SJSA1 (cell line): ENCODE data around the gene PAAF1. TPM values are rescaled to one million over a fixed set of nuclear protein-coding genes. Genes with fewer than 3 reads are reported as not detected.

Source experiments
- DNase-seq, 2 experiments: peaks; one replicate each; pipeline ENCODE4 v3.0.0-alpha.2; 2015 to 2020; ENCODE audit warnings: low spot score in 2 of 2, low read depth in 1 of 2
- H3K27ac ChIP-seq: fragments of 250-450 bp; sonication (Bioruptor Pico); 2 replicates; pipeline ENCODE4 v1.5.1; 2020; ENCODE audit warnings: mild to moderate bottlenecking, moderate library complexity
- H3K27me3 ChIP-seq: fragments of 250-450 bp; sonication (Bioruptor Pico); replicated peaks from 2 replicates; pipeline ENCODE4 v1.5.1; 2020; ENCODE audit warnings: mild to moderate bottlenecking, moderate library complexity
- H3K36me3 ChIP-seq: fragments of 250-450 bp; sonication (Bioruptor Pico); 2 replicates; pipeline ENCODE4 v1.5.1; 2020; ENCODE audit warnings: mild to moderate bottlenecking
- H3K4me1 ChIP-seq: fragments of 250-450 bp; sonication (Bioruptor Pico); replicated peaks from 2 replicates; pipeline ENCODE4 v1.6.1; 2021; ENCODE audit warnings: mild to moderate bottlenecking
- H3K4me3 ChIP-seq: fragments of 250-450 bp; sonication (Bioruptor Pico); 2 replicates; pipeline ENCODE4 v1.5.1; 2020; ENCODE audit warnings: mild to moderate bottlenecking
- H3K9me3 ChIP-seq: fragments of 250-450 bp; sonication (Bioruptor Pico); replicated peaks from 2 replicates; pipeline ENCODE4 v1.5.1; 2020; ENCODE audit warnings: mild to moderate bottlenecking
- total RNA-seq: library from RNA; depleted of rRNA; stranded (reverse); fragments of >200 nt; shearing (Covaris generic); gene quantifications from 2 replicates; pipeline ENCODE4 v1.2.3, GENCODE V29; 2014; rRNA removed

PAAF1 gene, protein sequence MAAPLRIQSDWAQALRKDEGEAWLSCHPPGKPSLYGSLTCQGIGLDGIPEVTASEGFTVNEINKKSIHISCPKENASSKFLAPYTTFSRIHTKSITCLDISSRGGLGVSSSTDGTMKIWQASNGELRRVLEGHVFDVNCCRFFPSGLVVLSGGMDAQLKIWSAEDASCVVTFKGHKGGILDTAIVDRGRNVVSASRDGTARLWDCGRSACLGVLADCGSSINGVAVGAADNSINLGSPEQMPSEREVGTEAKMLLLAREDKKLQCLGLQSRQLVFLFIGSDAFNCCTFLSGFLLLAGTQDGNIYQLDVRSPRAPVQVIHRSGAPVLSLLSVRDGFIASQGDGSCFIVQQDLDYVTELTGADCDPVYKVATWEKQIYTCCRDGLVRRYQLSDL
- 2.5 and 5.2 TPM in 2 replicates for total RNA-seq

DNA sequence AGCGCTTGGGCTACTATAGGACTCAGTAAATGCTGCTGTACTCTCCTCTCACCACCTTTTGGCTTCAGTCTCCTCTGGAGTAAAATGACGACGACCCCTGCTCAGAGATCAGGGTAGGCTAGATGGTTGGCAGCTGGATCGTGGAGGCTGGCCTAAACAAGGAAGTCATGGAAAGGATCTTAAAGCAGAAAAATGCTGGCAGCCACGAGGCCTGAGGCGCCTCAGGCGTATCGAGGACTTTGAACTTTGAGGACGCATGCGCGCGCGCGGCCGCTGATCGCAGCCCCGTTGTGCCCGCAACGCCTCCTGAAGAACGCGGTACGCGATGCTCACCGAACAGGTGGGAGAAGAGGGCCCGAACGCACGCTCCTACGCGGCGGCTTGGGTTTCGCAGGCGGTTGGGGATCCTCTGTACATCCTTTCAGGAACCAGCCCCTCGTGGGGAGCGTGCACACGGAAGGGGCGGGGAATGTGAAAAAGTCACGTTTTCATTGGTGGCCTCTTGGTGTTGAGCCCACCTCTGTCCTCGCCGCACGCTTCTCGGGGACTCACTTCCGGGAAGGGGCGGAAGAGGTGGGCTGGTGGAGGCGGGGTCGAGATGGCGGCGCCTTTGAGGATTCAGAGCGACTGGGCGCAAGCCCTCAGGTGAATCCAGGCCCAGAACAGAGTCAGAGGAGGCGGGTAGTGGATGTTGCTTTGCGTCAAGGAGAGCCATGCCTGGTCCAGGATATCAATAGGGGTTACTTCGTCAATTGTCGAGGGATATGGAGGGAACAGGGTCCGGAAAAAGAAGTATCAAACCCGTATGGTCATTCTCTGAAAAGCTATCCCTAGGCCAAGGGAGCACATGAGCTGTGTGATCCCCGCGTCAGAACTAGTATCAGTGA lies at the start of gene PAAF1, which contains the start of gene COA4:
Gene PAAF1, plus strand, starts transcription at position 576 of the 887 bp plus-strand sequence. Its CDS starts 23 bp downstream, at position 599.
Gene COA4, minus strand, starts transcription at position 423 of the 887 bp plus-strand sequence. CDS start 3,468 bp downstream, outside the sequence.
- DNase-seq, result peak; percentile 87 to 88
- Histone ChIP-seq H3K27me3 (no peaks in the 10 kb centered on the region), H3K4me3 (peak within 1 kb of the TSS; percentile 76), H3K36me3 (peaks cover 19% of the 10 kb centered on the region), H3K27ac (peak within 1 kb of the TSS; percentile 64), H3K9me3 (no peaks in the 10 kb centered on the region), H3K4me1 (0 out of 2 replicates have a peak, but pooled peaks cover 5% of the 10 kb centered on the region)

- H3K4me1 ChIP-seq, result no peaks in the 10 kb centered on the region
- H3K36me3 ChIP-seq, result no peaks in the 10 kb centered on the region
- DNase-seq, result no peak
- H3K27me3 ChIP-seq, result no peaks in the 10 kb centered on the region
- no peak overlapping the region for H3K27ac ChIP-seq
- no peak overlapping the region for H3K4me3 ChIP-seq
- H3K9me3 ChIP-seq, result no peaks in the 10 kb centered on the region
These were observed 46.5 kb upstream of the PAAF1 start for GRCh38 chr11:73830261-73830660.

GRCh38 chr11:73833067-73833466 lies 43.7 kb upstream of the PAAF1 start:
- Histone ChIP-seq H3K9me3 (no peaks in the 10 kb centered on the region), H3K27ac (no peak overlapping the region), H3K4me3 (no peak overlapping the region), H3K36me3 (no peaks in the 10 kb centered on the region), H3K4me1 (peaks cover 1% of the 10 kb centered on the region; the same call in 1 of the 2 replicates), H3K27me3 (no peaks in the 10 kb centered on the region)
- DNase-seq, result no peak

DNA sequence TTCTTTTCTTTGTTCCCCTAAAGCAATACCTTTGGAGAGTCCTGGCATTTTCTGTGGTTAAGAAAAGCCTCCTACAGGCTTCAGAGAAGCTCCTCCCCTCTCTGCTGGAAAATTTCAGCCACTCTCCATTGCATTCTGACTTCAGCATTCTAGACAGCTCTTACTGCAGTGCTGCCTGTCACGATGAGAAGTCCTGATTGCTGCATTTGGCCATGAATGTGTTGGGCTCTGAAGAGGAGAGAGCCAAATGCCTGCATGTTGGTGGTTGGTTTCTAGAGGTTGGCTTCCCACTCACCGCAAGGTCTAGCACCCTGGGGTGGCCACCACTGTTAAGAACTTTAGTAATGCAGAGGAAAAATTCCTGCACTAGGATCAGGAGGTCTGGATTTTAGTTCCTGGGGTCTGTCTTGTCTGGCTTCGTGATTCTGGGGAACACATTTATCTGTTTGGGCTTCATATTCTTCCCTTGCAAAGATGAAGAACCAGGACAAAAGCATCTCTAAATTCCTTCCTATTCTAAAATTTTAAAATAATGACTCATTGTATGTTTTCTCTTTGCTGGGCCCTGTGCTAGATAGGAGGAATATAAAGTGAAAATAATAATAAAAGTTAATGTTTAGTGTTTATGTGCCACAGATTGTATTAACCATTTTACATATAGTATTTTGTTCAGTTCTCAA lies 38.2 kb upstream of the PAAF1 start:
- Histone ChIP-seq H3K4me3 (no peak overlapping the region), H3K36me3 (no peaks in the 10 kb centered on the region; the same call in 1 of the 2 replicates), H3K9me3 (no peaks in the 10 kb centered on the region), H3K4me1 (peaks cover 8% of the 10 kb centered on the region; the same call in 1 of the 2 replicates), H3K27ac (no peak overlapping the region), H3K27me3 (no peaks in the 10 kb centered on the region)
- DNase-seq, result peak in 1 of 2 experiments; percentile 2

GRCh38 chr11:73839123-73839457 lies 37.7 kb upstream of the PAAF1 start:
- H3K9me3 ChIP-seq, result no peaks in the 10 kb centered on the region
- no peak overlapping the region for H3K4me3 ChIP-seq
- peaks cover 8% of the 10 kb centered on the region; the same call in 1 of the 2 replicates for H3K4me1 ChIP-seq
- no peak for DNase-seq
- H3K27ac ChIP-seq, result no peak overlapping the region
- H3K36me3 ChIP-seq, result no peaks in the 10 kb centered on the region; the same call in 1 of the 2 replicates
- H3K27me3 ChIP-seq, result no peaks in the 10 kb centered on the region

GRCh38 chr11:73851046-73851764 lies 25.6 kb upstream of the PAAF1 start:
- no peak for DNase-seq
- no peaks in the 10 kb centered on the region for H3K36me3 ChIP-seq
- H3K27me3 ChIP-seq, result no peaks in the 10 kb centered on the region
- H3K4me3 ChIP-seq, result no peak overlapping the region
- H3K27ac ChIP-seq, result no peak overlapping the region
- H3K4me1 ChIP-seq, result no peaks in the 10 kb centered on the region
- no peaks in the 10 kb centered on the region for H3K9me3 ChIP-seq

- no peaks in the 10 kb centered on the region for H3K9me3 ChIP-seq
- no peak for DNase-seq
These were observed 24.8 kb upstream of the PAAF1 start for GRCh38 chr11:73852049-73852448.

DNA sequence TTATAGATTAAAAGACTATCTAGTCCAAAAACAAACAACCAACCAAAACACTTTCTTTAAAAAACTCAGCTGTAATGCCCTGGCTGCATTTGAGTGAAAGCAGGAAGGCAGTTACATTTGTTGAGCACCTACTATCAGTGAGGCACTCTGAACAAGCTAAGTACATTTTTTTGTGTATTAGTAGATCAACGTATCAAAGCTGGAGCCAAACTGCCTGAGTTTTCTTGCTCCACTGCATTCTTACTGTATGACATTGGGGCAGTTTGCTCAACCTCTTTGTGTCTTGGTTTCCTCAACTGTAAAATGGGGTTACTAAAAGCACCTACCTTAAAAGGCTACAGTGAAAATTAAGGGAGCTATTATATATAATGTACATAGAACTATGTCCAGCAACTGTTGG lies 22.1 kb upstream of the PAAF1 start:
- Histone ChIP-seq H3K4me1 (no peaks in the 10 kb centered on the region), H3K27me3 (no peaks in the 10 kb centered on the region), H3K36me3 (no peaks in the 10 kb centered on the region), H3K4me3 (no peak overlapping the region), H3K9me3 (no peaks in the 10 kb centered on the region), H3K27ac (no peak overlapping the region)
- DNase-seq, result no peak

More at GRCh38 chr11:73852049-73852448, 24.8 kb upstream of the PAAF1 start:
- Histone ChIP-seq H3K4me3 (no peak overlapping the region), H3K4me1 (no peaks in the 10 kb centered on the region), H3K36me3 (no peaks in the 10 kb centered on the region), H3K27ac (no peak overlapping the region), H3K27me3 (no peaks in the 10 kb centered on the region)

DNA sequence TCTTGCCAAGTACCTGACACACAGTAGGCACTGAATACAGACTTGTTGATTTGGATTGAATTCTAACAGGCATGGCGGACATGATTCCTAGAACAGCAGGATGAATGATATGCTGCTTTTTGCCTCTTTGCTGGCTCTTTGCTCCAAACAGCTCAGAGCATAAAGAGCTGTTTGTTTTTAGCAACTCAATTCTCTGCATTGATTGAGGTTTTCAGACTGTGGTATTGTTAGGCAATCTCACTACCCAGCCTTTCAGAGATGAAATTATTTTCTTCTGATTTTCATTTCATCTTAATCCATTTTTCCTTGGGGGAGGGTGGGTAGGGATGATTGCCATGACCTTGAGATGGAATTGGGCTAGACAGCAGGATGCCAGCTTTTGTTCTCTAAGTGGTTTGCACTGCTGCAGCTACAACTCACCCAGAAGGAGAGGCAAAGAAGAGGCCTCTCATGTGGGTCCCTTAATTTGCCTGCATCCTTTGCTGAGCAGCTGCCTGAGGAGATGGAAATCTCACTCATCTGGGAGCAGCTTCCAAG lies 20.7 kb upstream of the PAAF1 start:
- DNase-seq, result no peak
- no peaks in the 10 kb centered on the region for H3K27me3 ChIP-seq
- H3K4me1 ChIP-seq, result no peaks in the 10 kb centered on the region
- H3K36me3 ChIP-seq, result no peaks in the 10 kb centered on the region
- no peak overlapping the region for H3K27ac ChIP-seq
- H3K4me3 ChIP-seq, result no peak overlapping the region
- no peaks in the 10 kb centered on the region for H3K9me3 ChIP-seq

- Histone ChIP-seq H3K4me1 (no peaks in the 10 kb centered on the region), H3K36me3 (no peaks in the 10 kb centered on the region), H3K27ac (no peak overlapping the region), H3K4me3 (no peak overlapping the region), H3K9me3 (no peaks in the 10 kb centered on the region), H3K27me3 (no peaks in the 10 kb centered on the region)
- DNase-seq, result no peak
These were observed 17.1 kb upstream of the PAAF1 start for GRCh38 chr11:73859671-73860070.

DNA sequence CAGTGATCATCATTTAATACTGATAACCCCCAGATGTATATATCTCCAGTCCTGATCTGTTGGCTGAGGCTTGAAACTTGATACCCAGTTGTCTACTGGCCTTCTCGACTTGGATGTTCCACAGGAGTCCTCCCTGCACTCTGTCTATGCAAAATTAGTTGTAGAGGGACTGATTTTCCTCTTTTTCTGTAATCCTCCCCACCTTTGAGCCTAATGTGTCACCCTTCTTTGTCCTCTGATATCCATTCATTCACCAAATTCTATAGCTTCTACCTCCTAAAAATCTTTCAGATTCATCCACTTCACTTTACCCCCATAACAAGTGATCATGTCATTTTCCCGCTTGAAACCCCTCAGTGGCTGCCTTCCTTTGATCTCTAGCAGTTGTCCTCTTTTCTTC lies 16.6 kb upstream of the PAAF1 start:
- Histone ChIP-seq H3K36me3 (no peaks in the 10 kb centered on the region), H3K4me1 (no peaks in the 10 kb centered on the region), H3K4me3 (no peak overlapping the region), H3K27me3 (no peaks in the 10 kb centered on the region), H3K9me3 (no peaks in the 10 kb centered on the region), H3K27ac (no peak overlapping the region)
- no peak for DNase-seq

DNA sequence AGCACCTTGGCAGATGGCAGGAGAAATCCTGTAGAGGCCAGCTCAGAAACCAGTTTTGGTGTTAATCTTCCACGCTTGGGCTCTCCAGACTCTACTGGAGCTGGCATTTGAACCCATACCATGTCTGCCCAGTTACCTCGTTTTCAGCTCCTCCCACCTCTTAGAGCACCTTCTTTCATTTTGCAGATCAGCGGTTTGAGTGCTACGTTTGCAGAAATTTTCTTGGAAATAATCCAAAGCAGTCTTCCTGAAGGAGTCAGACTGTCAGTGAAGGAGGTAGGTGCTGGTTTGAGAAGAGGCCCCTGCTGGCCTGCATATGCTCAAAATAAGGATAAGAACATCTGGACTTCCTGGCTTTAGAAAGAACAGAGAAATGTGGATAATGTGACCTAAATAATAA lies 13.8 kb upstream of the PAAF1 start:
- H3K9me3 ChIP-seq, result no peaks in the 10 kb centered on the region
- no peak for DNase-seq
- no peak overlapping the region for H3K27ac ChIP-seq
- no peaks in the 10 kb centered on the region for H3K27me3 ChIP-seq
- no peak overlapping the region for H3K4me3 ChIP-seq
- no peaks in the 10 kb centered on the region for H3K36me3 ChIP-seq
- 0 out of 2 replicates have a peak, but pooled peaks cover 3% of the 10 kb centered on the region for H3K4me1 ChIP-seq
